AG09309 (cell line): ENCODE data around the gene CCDC122.

Source experiments
- DNase-seq: peaks from one replicate; pipeline ENCODE4 v3.0.0-alpha.2; 2010; ENCODE audit warnings: low read depth
- H3K4me3 ChIP-seq: 2 replicates; pipeline ENCODE4 v1.5.1; 2011; ENCODE audit warnings: mild to moderate bottlenecking, low read depth, low read length, moderate library complexity; ENCODE audit not compliant: control insufficient read depth
- CTCF ChIP-seq: IDR thresholded peaks from 2 replicates; pipeline ENCODE4 v1.5.1; 2011; ENCODE audit warnings: mild to moderate bottlenecking, low read depth, low read length, inconsistent platforms; ENCODE audit not compliant: insufficient read depth, control insufficient read depth; ENCODE audit errors: missing control alignments

CCDC122 gene

GRCh38 chr13:43816401-43816889 lies 63.1 kb downstream of the CCDC122 start:
- no peak for DNase-seq

GRCh38 chr13:43815204-43815603 lies 64.3 kb downstream of the CCDC122 start:
- TF ChIP-seq CTCF = no peak
- H3K4me3 ChIP-seq = no peak overlapping the region
- no peak for DNase-seq

More at GRCh38 chr13:43816401-43816889, 63.1 kb downstream of the CCDC122 start:
- TF ChIP-seq CTCF = no peak
- H3K4me3 ChIP-seq = no peak overlapping the region

GRCh38 chr13:43808676-43809075 lies 70.9 kb downstream of the CCDC122 start:
- no peak for TF ChIP-seq CTCF
- H3K4me3 ChIP-seq = no peak overlapping the region
- DNase-seq = no peak

GRCh38 chr13:43805681-43806128 lies 73.8 kb downstream of the CCDC122 start:
- TF ChIP-seq CTCF = no peak
- DNase-seq = no peak
- no peak overlapping the region for H3K4me3 ChIP-seq

GRCh38 chr13:43805071-43805468 lies 74.5 kb downstream of the CCDC122 start:
- no peak for DNase-seq
- no peak for TF ChIP-seq CTCF
- peak overlapping the region; percentile 9; the same call in 1 of the 2 replicates for H3K4me3 ChIP-seq

- TF ChIP-seq CTCF = peak; percentile 26
- DNase-seq = no peak
- H3K4me3 ChIP-seq = peak overlapping the region; percentile 9; the same call in 1 of the 2 replicates
Observed at GRCh38 chr13:43804461-43805070, 75.0 kb downstream of the CCDC122 start.
